GM12892 (cell line): ENCODE results near the gene ATP8B4.

ENCODE experiments used
- POLR2A ChIP-seq: IDR thresholded peaks from 2 replicates; pipeline ENCODE4 v1.6.1; 2011; ENCODE audit warnings: low read depth, low read length, control low read depth
- POLR2AphosphoS5 ChIP-seq: IDR thresholded peaks from 2 replicates; pipeline ENCODE4 v1.6.1; 2011; ENCODE audit warnings: low read depth, low read length, control low read depth

DNA sequence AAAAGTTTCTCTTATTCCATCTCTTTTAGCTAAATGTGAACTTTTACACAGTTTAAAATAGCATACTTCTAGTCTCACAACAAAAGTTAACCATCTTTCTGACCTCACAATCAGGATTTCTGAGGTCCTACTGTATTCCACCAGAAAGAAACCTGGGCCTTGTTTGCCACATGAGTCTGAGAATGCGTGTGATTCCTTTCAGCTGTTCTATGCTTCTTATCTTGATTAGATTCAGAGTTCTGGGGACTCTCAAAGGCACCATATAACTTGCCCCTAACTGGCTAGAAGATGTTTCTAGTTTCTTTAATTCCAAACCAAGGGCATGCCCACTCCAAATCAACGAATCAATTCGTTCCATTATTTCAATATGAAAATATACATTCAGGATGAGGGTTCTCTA, 131.1 kb downstream of the ATP8B4 start:
- TF ChIP-seq POLR2A (no peak), POLR2AphosphoS5 (no peak)
